Kasumi-1 (cell line): ENCODE measurements around the gene MAGOH.
"Not testable (repeated sequence)": the region's sequence is repeated elsewhere in the genome, so short reads cannot be mapped to it uniquely, and the experiment has no call there.

ENCODE experiments used
- DNase-seq, 2 experiments: peaks; one replicate each; lab custom pipeline; 2025; lab: John Stamatoyannopoulos, UW

MAGOH gene

DNA sequence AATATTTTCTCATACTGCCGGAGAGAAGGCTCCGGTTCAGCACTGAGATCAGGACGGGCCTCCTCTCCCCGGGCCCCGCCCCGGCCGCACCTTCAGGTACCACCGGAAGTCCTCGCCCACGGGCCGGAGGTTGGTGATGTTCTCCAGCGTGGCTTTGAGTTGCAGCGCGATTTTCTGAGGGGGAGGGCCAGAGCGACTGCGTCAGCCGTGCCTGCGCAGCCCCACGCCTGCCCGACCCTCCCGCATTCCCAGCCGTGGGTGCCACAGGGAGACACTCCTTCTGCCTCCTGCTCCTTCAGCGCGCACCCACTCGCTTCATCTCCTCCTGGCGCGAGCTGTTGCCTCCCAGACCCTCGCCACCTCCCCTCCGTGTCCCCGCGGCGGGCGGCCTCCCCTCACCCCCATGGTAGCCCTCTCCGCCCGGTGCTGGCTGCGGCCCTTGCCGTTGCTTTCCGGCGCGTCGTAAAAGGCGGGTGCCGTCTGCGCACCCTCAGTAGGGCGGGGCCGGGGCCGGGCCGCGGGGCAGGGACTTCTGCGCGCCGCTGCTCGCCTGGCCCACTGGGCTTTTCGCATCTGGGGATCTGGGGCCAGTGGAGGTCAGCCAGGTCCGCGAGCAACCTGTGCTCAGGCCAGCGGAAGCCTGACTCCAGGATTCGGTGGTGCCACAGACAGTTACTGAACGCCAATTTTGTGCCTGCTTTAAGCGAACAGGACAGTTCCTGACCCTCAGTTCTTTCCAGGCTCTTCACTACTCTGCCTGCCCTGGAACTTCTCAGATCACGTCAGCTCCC is 18.0 kb downstream of the MAGOH start, which contains the start of gene CZIB:
Gene CZIB (minus strand): TSS at position 464 of the 791 bp plus-strand sequence. CDS start 59 bp downstream, at position 405.
- DNase-seq, result peak; percentile 78 to 84

DNA sequence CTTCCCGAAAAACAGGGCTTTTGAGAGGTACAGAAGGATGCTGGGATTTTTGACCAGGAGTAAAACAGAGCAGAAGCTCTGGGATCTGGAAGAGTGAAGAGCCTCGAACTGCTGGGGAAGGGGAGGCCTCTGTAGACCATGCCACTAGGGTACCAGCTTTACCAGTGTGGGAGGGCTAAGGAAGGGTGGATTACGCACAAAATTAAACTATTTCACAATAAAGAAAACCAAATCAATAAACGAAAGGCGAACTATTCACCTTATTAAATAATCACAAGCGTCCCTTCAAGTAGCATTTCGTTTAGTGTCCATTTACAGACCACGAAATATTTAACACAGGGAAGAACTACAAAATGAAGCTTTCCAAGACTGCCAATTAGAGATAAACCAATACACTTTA is 18.6 kb downstream of the MAGOH start:
- DNase-seq, result no peak

DNA sequence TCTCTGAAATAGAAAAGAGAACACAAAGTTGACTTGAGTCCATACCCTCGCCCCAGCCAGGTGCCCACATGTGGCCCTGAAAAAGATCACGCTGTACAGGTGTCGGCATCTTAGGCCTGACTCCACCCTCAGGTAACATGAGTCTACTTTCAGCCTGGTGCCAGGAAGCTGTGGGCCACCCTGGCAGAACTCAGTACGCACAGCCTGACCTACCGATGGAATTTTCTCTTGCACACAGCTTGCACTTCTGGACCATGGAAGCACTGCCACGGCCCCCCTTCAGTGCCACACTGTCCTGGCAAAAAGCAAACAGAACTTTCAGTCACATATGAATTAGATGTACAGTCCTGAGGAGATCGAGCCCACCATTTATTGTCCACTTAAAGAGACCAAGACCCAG is 20.1 kb downstream of the MAGOH start:
- DNase-seq, result no peak

DNA sequence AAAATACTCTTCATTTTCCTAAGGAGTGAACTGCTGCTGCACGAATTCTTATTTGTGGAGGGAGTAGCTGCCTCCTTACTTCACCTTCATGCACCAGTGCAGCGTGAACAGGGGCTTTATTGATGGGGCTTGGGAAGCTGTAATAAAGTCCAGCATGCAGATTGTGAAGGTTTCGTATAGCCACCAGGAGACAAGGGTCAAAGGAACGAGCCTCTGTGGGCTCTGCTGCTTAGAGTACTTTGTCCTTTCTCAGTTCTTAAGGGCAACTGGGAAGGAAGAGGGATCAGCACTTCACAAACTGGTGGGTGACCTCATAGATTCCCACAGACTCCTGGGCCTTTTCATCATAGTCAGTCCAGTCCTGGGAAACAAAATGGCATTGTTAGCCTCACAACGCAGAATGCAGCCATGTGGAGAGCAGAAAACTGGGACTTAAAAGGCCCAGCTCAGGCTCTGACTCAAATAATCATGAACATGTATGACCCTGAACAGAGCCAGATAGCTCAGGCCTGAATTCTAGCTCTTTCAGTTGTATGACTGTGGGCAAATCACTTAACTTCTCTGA is 23.9 kb downstream of the MAGOH start:
- no peak for DNase-seq

DNA sequence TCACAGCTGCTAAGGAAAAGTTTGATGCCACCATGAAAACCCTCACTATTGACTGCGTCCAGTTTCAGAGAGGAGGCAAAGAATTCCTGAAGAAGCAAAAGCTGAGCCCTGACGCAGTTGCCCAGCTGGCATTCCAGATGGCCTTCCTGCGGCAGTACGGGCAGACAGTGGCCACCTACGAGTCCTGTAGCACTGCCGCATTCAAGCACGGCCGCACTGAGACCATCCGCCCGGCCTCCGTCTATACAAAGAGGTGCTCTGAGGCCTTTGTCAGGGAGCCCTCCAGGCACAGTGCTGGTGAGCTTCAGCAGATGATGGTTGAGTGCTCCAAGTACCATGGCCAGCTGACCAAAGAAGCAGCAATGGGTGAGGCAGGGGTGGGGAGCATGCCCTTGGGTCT is 27.4 kb downstream of the MAGOH start:
- no peak for DNase-seq

DNA sequence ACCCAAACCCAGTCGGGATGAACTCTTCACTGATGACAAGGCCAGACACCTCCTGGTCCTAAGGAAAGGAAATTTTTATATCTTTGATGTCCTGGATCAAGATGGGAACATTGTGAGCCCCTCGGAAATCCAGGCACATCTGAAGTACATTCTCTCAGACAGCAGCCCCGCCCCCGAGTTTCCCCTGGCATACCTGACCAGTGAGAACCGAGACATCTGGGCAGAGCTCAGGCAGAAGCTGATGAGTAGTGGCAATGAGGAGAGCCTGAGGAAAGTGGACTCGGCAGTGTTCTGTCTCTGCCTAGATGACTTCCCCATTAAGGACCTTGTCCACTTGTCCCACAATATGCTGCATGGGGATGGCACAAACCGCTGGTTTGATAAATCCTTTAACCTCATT is 28.0 kb downstream of the MAGOH start:
- DNase-seq, result no peak

DNA sequence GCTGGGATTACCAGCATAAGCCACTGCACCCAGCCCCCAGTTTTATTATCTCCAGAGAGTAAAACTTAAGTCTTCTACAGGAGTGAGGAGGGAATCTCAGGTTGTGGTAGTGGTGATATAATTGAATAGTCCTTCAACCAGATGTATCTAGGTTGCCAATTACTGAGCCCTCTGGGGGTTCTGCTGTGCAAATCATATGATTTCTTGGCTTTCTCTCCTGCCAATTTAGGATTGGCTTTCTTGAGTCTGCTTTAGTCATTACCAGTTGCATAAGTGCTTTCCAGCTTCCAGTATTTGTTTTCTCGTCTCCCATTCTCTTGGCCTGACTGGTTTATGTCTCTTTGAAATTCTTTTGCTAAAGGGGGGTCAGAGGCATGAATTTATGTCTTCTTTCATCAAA is 30.6 kb downstream of the MAGOH start:
- DNase-seq, result no peak

DNA sequence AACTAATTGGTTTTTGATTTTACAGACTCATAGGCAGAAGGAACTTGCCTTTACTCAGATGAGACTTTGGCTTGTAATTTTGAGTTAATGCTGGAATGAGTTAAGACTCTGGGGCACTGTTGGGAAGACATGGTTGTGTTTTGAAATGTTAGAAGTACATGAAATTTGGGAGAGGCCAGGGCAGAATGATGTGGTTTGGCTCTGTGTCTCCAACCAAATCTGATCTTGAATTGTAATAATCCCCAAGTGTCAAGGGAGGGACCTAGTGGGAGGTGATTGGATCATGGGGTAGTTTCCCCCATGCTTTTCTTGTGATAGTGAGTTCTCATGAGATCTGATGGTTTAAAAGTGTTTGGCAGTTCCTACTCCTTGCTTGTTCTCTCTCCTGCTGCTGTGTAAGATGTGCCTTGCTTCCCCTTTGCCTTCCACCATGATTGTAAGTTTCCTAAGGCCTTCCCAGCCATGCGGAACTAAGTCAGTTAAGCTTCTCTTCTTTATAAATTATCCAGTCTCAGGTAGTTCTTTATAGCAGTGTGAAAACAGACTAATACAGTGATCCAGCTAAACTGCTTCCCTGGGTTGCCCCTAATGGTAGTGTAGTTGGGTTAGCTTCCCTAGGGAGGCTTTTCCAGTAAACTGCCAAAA is 31.5 kb downstream of the MAGOH start:
- DNase-seq, result no peak

DNA sequence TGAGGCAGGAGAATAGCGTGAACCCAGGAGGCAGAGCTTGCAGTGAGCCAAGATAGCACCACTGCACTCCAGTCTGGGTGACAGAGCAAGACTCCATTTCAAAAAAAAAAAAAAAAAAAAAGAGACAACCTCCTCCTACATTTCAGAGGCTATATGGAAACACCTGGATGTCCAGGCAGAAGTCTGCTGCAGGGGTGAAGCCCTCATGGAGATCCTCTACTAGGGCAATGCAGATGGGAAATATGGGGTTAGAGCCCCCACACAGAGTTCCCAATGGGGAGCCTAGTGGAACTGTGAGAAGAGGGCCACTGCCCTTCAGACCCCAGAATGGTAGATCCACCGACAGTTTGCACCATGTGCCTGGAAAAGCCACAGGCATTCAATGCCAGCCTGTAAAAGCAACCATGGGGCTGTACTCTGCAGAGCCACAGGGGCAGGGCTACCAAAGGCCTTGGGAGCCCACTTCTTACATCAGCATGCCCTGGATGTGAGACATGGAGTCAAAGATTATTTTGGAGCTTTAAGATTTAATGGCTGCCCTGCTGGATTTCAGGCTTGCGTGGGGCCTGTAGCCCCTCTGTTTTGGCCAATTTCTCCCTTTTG is 32.1 kb downstream of the MAGOH start:
- not testable (repeated sequence) for DNase-seq

DNA sequence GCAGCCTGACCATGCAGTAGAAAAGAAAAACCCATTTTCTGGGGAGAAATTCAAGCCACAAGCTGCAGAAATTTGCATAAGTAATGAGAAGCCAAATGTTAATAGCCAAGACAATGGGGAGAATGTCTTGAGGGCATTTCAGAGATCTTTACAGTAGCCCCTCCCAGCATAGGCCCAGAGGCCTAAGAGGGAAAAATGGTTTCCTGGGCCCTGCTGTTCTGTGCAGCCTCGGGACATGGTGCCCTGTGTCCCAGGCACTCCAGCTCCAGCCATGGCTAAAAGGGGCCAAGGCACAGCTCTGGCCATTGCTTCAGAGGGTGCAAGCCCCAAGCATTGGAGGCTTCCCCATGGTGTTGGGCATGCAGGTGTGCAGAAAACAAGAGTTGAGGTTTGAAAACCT is 32.8 kb downstream of the MAGOH start:
- not testable (repeated sequence) for DNase-seq

DNA sequence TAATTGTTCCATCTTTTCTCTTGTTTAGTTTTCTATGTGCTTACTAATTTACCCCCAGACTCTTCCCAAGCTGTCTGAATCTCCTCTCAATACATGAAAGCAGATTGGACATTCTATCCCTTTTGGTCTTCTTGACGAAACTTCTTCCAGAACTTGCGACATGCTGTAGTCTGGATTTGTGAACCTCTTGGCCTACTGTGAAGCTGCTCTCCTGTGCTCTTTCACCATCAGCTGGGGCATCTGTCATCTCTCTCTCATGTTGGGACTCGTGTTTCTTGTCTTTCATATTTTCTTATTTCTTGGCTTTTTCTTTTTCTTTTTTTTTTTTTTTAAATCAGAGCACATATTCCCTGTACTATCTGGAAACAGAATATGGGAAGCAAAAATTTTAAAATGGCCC is 34.9 kb downstream of the MAGOH start:
- DNase-seq, result no peak

DNA sequence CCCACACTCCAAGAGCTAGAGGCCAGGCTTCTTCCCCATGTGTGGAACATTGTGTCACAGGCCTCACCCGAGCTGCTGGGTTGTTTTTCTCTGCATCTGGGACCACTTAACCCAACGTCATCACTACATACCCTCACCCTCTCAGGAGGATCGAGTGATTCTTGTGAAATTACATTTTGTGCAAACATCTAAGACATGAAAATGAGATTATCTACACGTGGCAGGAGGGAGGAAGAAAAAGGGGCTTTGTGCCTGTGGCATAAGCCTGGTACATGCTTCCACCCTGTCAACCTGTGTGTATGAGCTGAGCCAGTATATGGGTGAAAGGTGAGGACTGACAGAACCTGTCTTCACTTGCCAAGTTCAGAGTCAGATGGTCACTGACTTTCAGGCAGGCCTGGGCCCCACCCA is 40.1 kb downstream of the MAGOH start:
- DNase-seq, result no peak

DNA sequence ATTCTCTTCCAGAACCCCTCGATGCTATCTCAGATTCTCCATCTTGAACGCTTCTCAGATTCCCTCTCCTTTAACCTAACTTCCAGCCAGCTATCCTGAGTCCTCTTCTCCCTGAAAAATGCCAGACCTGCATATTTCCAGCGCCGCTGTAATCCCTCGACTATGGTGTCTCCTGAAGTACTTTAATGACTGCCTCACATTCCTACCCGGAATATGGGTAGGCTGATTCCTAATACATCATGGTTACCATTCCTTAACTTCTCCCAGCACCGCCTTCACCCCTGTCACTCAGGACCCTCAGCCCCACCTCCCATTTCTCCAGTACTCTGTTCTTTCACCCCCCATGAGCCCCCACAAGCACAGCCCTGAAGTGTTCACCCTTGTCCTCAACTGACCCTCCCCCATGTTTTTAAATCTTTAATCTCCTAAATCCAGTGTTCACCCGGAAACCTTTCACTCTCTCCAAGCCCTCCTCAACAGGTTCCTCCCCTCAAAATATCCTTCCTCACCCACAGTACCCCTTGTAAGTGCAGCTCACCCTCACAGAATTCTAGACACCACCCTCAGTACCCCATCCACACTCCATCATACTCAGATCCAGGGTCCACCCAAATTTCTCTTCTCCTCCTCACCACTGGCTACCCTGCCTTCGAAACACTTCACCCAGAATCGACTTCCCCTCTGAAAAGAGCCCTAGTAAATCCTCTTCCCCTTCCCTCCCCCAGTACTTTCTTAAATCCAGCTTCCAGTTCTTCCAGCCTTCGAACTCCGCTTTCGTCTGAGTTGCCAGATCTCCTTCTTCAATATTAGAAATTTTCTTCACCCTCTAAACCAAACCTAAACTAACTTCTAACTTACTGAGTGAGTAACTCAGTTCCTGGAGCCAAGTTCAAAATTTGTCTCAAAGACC is 40.8 kb downstream of the MAGOH start:
- peak; percentile 34 to 51 for DNase-seq

DNA sequence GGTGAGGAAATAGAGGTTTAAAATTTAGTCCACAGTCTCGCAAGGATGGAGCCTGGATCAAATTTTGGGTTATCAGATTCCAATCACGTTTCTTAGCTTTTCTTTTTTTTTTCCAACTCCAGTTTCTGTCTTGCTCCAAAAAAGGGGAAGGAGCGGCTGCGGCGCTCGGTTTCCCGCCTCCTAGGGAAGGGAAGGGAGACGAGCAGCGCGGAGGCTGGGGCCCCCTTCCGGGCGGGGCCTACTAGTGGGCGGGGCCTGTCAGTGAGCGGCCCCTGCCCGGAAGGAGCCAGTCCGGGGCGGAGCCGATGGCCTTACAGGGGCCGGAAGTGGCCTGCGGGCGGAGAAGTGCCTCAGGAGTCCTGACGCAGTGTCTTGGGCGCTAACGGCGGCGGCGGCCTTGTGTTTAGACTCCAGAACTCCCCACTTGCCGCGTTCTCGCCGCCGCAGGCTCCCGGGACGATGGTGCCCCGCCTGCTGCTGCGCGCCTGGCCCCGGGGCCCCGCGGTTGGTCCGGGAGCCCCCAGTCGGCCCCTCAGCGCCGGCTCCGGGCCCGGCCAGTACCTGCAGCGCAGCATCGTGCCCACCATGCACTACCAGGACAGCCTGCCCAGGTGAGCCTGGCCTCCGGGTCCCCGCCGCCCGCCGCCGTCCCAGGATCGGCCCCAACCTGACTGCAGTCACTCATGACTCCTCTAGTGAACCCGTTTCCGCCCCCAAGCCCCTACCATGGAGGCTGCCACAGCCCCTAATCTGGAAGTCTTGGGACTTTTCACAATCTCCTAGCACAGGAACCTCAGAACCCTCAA is 41.6 kb downstream of the MAGOH start, which contains the start of gene CPT2:
Gene CPT2 (plus strand): TSS at position 340 of the 806 bp plus-strand sequence. CDS start 120 bp downstream, at position 460.
- peak; percentile 93 to 95 for DNase-seq

DNA sequence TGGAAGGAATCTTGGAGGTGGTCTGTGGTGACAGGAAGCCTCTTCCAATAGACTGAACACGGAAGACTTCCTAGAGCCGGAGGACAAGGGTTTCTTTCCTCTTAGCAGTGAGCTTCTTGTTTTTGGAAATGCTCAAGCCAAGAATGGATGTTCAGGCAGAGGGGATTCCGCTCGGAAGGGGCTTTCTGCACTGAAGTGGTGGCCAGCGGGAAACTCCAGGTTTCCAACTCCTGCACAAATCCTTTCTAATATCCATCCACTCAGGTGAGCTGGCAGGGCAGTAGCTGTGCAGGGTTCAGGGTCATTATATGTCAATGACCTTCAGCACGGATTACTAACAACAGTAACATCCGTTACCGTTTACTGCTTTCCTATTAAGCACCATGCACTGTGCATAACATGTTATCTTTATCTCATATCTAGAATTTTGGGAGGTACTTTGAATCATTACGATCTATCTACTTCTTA is 42.3 kb downstream of the MAGOH start:
- no peak for DNase-seq

DNA sequence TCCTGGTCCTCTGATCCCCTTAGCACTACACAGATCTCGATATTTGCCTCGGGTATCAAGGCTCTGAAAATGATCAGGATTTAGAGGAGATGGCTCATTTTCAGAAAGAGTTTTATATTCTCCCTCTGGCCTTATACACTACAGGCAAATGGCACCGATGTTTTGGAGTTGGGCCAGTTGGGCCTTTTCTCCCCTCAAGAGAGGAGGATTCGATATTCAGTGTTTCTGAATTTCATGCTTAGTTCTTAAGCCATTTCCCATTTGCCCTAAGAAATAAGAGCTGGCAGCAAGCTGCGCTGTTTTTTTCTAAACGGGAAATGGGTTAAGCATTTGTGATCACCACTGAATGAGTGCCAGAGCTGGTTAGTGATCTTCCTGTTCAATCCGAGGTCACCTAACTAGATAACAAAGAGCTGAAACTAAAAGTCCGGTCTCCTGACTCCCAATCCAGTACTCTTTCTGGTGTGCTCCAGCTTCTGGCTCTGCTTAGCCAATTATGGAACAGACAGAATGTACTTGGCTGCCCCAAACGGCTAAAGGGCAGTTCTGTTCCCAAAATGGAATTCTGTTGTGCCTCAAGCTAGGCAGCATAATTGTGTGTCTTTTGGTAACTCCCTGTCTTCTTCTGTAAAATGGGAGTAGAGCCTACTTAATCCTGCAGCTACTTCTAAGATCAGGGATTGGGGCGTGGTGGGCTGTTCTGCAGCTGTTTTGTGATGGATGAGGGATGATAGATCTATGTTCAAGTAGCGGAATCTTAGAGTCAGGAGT is 42.9 kb downstream of the MAGOH start:
- no peak for DNase-seq

DNA sequence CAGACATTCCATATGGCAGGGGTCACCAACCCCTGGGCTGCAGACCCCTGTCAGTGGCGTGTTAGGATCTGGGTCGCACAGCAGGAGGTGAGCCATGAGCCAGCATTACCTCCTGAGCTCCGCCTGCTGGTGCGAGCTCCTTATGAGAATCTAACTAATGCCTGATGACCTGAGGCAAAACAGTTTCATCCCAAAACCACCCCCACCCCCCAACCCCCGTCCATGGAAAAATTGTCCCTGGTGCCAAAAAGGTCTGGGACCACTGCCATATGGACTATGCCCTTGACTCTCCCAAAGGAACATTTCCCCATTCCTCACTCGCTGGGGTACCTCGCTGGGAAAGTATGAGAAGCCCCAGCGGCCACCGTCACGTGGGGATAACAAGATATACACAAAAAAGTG is 48.1 kb downstream of the MAGOH start:
- no peak for DNase-seq

DNA sequence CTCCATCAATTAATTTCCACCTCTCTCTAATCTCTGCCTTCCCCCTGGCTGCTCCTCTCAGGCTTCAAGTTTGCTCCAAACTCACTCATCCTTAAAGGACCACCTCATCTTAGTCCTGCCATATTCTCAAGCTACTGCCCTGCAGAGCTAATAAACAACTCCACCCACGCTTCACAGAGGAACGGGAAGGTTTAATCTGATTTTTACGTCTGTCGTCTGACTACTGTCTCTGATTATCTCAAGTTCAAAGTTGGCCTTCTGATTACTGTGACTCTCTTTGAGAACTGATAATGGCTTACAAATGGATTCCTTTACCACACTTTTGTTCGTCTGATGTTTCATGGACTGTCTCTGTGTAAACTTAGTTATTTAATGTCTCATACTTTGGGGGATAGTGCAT is 49.3 kb downstream of the MAGOH start:
- no peak for DNase-seq

DNA sequence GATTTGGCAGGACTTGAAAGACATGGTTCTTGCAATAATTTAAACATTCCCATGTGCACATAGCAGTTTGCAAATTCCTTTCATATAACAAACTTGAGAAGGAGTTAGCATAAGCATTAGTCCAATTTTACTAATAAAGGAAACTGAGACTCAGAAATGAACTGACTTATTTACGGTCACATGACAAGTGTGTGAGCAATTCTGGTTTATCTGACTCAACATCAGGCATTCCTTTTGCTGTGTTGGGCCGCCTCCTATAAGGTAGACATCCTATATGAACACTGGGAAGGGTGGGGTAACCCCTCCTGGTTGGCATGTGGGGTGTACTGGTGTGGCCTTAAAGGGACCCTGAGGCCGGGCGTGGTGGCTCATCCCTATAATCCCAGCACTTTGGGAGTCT is 50.2 kb downstream of the MAGOH start:
- no peak for DNase-seq

DNA sequence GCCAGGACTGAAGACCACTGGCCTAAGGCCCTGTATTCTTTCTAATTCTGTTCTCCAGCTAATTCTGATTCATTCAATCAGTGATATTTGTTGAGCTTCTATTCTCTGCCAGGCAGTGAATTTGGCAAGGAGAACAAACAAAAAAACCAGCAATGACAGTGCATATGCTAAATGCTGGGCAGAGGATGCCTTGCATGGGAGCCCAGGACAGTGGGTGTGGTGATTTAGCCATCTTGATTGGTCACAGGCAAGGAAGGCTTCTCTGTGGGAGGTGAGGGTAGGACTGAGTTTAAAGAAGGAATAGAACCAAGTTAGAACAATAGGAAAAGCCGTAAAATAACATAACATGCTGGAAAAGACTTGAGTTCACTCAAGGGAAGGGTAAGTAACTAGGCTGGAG is 50.9 kb downstream of the MAGOH start:
- no peak for DNase-seq
